Neural progenitor cell (in vitro differentiated cells): Measurements from ENCODE around the gene CMTM4. TPM values are rescaled to one million over a fixed set of nuclear protein-coding genes. Genes with fewer than 3 reads are reported as not detected.

ENCODE experiments used
- DNase-seq: peaks from one replicate; pipeline ENCODE4 v3.0.0-alpha.2; 2016; ENCODE audit warnings: low spot score
- H2AFZ ChIP-seq: fragments of 200-600 bp; sonication (generic); replicated peaks from 2 replicates; pipeline ENCODE4 v1.6.1; 2016; ENCODE audit warnings: antibody characterized with exemption
- H3F3A ChIP-seq: fragments of 200-600 bp; sonication (generic); 2 replicates; pipeline ENCODE4 v1.6.1; 2016; ENCODE audit warnings: antibody characterized with exemption, low read depth
- H3K27ac ChIP-seq: fragments of 200-600 bp; sonication (generic); 2 replicates; pipeline ENCODE4 v1.5.1; 2016; ENCODE audit warnings: mild to moderate bottlenecking
- H3K27me3 ChIP-seq: fragments of 200-600 bp; sonication (generic); 2 replicates; pipeline ENCODE4 v1.6.1; 2016; ENCODE audit warnings: mild to moderate bottlenecking, moderate library complexity
- H3K36me3 ChIP-seq: fragments of 200-600 bp; sonication (generic); 2 replicates; pipeline ENCODE4 v1.5.1; 2016
- H3K4me1 ChIP-seq: fragments of 200-600 bp; sonication (generic); 2 replicates; pipeline ENCODE4 v1.6.1; 2016; ENCODE audit warnings: mixed run types
- H3K4me2 ChIP-seq: fragments of 200-600 bp; sonication (generic); 2 replicates; pipeline ENCODE4 v1.6.1; 2016
- H3K4me3 ChIP-seq: fragments of 200-600 bp; sonication (generic); 2 replicates; pipeline ENCODE4 v1.5.1; 2016
- H3K79me2 ChIP-seq: fragments of 200-600 bp; sonication (generic); 2 replicates; pipeline ENCODE4 v1.6.1; 2016; ENCODE audit warnings: low read depth
- H3K9ac ChIP-seq: fragments of 200-600 bp; sonication (generic); 2 replicates; pipeline ENCODE4 v1.6.1; 2016
- H3K9me3 ChIP-seq: fragments of 200-600 bp; sonication (generic); 2 replicates; pipeline ENCODE4 v1.5.1; 2016; ENCODE audit warnings: low read depth
- H4K20me1 ChIP-seq: fragments of 200-600 bp; sonication (generic); 2 replicates; pipeline ENCODE4 v1.6.1; 2016; ENCODE audit warnings: low read depth
- H3K27ac Mint-ChIP-seq: 3 replicates; pipeline ENCODE4 v1.8.0; 2021; ENCODE audit warnings: mixed read lengths
- H3K27me3 Mint-ChIP-seq: 2 replicates; pipeline ENCODE4 v1.8.0; 2022; ENCODE audit warnings: low read depth, mild to moderate bottlenecking, inconsistent platforms, moderate library complexity, mixed read lengths; ENCODE audit not compliant: insufficient read depth
- H3K36me3 Mint-ChIP-seq: 3 replicates; pipeline ENCODE4 v1.8.0; 2021; ENCODE audit warnings: mixed read lengths
- H3K4me1 Mint-ChIP-seq: 3 replicates; pipeline ENCODE4 v1.8.0; 2021; ENCODE audit warnings: mixed read lengths
- H3K4me3 Mint-ChIP-seq: 3 replicates; pipeline ENCODE4 v1.8.0; 2021; ENCODE audit warnings: mild to moderate bottlenecking, moderate library complexity, mixed read lengths
- H3K9me3 Mint-ChIP-seq: 3 replicates; pipeline ENCODE4 v1.8.0; 2020; ENCODE audit warnings: mixed read lengths
- CTCF ChIP-seq: fragments of 200-600 bp; sonication (generic); IDR thresholded peaks from 2 replicates; pipeline ENCODE4 v1.5.1; 2017; ENCODE audit warnings: antibody characterized with exemption, mild to moderate bottlenecking
- EZH2 ChIP-seq: fragments of 200-600 bp; sonication (generic); IDR thresholded peaks from 2 replicates; pipeline ENCODE4 v1.6.1; 2017; ENCODE audit warnings: antibody characterized with exemption, mild to moderate bottlenecking, moderate library complexity
- EZH2phosphoT487 ChIP-seq: fragments of 200-600 bp; sonication (generic); IDR thresholded peaks from 2 replicates; pipeline ENCODE4 v1.6.1; 2017; ENCODE audit warnings: antibody characterized with exemption
- total RNA-seq: library from RNA; depleted of rRNA; stranded (reverse); fragments of >200 nt; gene quantifications from 2 replicates; pipeline ENCODE4 v1.2.3, GENCODE V29; 2015; ENCODE audit warnings: low replicate concordance

The CMTM4 gene
- total RNA-seq, 1 donor from 2014 or later, result 25.9 TPM

DNA sequence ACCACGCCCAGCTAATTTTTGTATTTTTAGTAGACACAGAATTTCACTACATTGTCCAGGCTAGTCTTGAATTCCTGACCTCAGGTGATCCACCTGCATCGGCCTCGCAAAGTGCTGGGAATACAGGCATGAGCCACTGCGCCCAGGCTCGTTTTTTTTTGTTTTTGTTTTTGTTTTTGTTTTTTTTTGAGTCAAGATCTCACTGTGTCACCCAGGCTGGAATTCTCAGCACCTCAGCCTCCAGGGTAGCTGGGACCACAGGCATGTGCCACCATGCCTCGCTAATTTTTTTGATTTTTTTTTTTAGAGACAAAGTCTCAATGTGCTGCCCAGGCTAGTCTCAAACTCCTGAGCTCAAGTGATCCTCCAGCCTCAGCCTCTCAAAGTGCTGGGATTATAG lies 17.5 kb upstream of the CMTM4 start:
- no peak overlapping the region for H3K4me3 Mint-ChIP-seq
- peaks cover under 1% of the 10 kb centered on the region for H3K36me3 Mint-ChIP-seq

GRCh38 chr16:66713076-66713475 lies 16.5 kb upstream of the CMTM4 start:
- H3K36me3 ChIP-seq, result no peaks in the 10 kb centered on the region
- no peak overlapping the region for H3K4me2 ChIP-seq
- no peaks in the 10 kb centered on the region for H3K79me2 ChIP-seq
- TF ChIP-seq EZH2 (no peak), EZH2phosphoT487 (no peak), CTCF (no peak)
- no peak overlapping the region for H3K4me3 ChIP-seq
- H3K4me3 Mint-ChIP-seq, result no peak overlapping the region
- no peaks in the 10 kb centered on the region for H3K9me3 ChIP-seq
- H3K27me3 Mint-ChIP-seq, result peaks cover 5% of the 10 kb centered on the region
- peaks cover 10% of the 10 kb centered on the region for H3F3A ChIP-seq
- no peak overlapping the region for H2AFZ ChIP-seq
- no peaks in the 10 kb centered on the region for H3K4me1 Mint-ChIP-seq
- DNase-seq, result no peak
- H3K9ac ChIP-seq, result no peak overlapping the region
- H3K9me3 Mint-ChIP-seq, result peaks cover 3% of the 10 kb centered on the region
- no peaks in the 10 kb centered on the region for H3K27me3 ChIP-seq
- no peak overlapping the region for H3K27ac Mint-ChIP-seq
- H4K20me1 ChIP-seq, result peaks cover 5% of the 10 kb centered on the region
- H3K36me3 Mint-ChIP-seq, result no peaks in the 10 kb centered on the region
- H3K27ac ChIP-seq, result no peak overlapping the region
- no peaks in the 10 kb centered on the region for H3K4me1 ChIP-seq

More for the DNA sequence above, 17.5 kb upstream of the CMTM4 start:
- H3K79me2 ChIP-seq, result no peaks in the 10 kb centered on the region
- H3K27me3 ChIP-seq, result no peaks in the 10 kb centered on the region
- Mint-ChIP-seq H3K27me3 (peaks cover 5% of the 10 kb centered on the region), H3K27ac (no peak overlapping the region), H3K4me1 (no peaks in the 10 kb centered on the region), H3K9me3 (peaks cover 3% of the 10 kb centered on the region)
- H3F3A ChIP-seq, result peaks cover 19% of the 10 kb centered on the region
- no peak overlapping the region for H2AFZ ChIP-seq
- TF ChIP-seq EZH2, result no peak
- TF ChIP-seq CTCF, result no peak
- no peak for TF ChIP-seq EZH2phosphoT487
- no peak overlapping the region for H3K4me2 ChIP-seq
- peaks cover 5% of the 10 kb centered on the region for H4K20me1 ChIP-seq
- no peak overlapping the region for H3K9ac ChIP-seq
- DNase-seq, result no peak
- H3K4me3 ChIP-seq, result no peak overlapping the region
- no peak overlapping the region for H3K27ac ChIP-seq
- H3K4me1 ChIP-seq, result no peaks in the 10 kb centered on the region
- no peaks in the 10 kb centered on the region for H3K36me3 ChIP-seq
- no peaks in the 10 kb centered on the region for H3K9me3 ChIP-seq

- no peak for DNase-seq
- H3K4me2 ChIP-seq, result no peak overlapping the region
- no peak for TF ChIP-seq EZH2
- TF ChIP-seq EZH2phosphoT487, result no peak
- TF ChIP-seq CTCF, result no peak
- peaks cover 2% of the 10 kb centered on the region for H3K4me1 Mint-ChIP-seq
- peaks cover 4% of the 10 kb centered on the region for H3F3A ChIP-seq
- H3K27ac Mint-ChIP-seq, result no peak overlapping the region
- H4K20me1 ChIP-seq, result peaks cover 5% of the 10 kb centered on the region
- no peaks in the 10 kb centered on the region for H3K4me1 ChIP-seq
- no peaks in the 10 kb centered on the region for H3K9me3 ChIP-seq
- peaks cover 6% of the 10 kb centered on the region for H3K27me3 Mint-ChIP-seq
- no peak overlapping the region for H3K4me3 ChIP-seq
- no peaks in the 10 kb centered on the region for H3K36me3 ChIP-seq
- H3K9me3 Mint-ChIP-seq, result peaks cover 3% of the 10 kb centered on the region
- H3K27ac ChIP-seq, result no peak overlapping the region
- H3K9ac ChIP-seq, result no peak overlapping the region
- H3K27me3 ChIP-seq, result no peaks in the 10 kb centered on the region
- H3K79me2 ChIP-seq, result no peaks in the 10 kb centered on the region
- no peaks in the 10 kb centered on the region for H3K36me3 Mint-ChIP-seq
- H2AFZ ChIP-seq, result no peak overlapping the region
- no peak overlapping the region for H3K4me3 Mint-ChIP-seq
Observed at GRCh38 chr16:66712512-66712911, 16.0 kb upstream of the CMTM4 start.

GRCh38 chr16:66711581-66711980 lies 15.0 kb upstream of the CMTM4 start:
- DNase-seq, result no peak
- no peak overlapping the region for H3K27ac ChIP-seq
- Mint-ChIP-seq H3K4me1 (peaks cover 10% of the 10 kb centered on the region), H3K4me3 (no peak overlapping the region), H3K36me3 (no peaks in the 10 kb centered on the region), H3K27ac (no peak overlapping the region), H3K9me3 (peaks cover 3% of the 10 kb centered on the region), H3K27me3 (peaks cover 7% of the 10 kb centered on the region)
- no peak overlapping the region for H3K9ac ChIP-seq
- no peak overlapping the region for H2AFZ ChIP-seq
- TF ChIP-seq EZH2phosphoT487, result no peak
- no peak for TF ChIP-seq EZH2
- TF ChIP-seq CTCF, result no peak
- no peaks in the 10 kb centered on the region for H4K20me1 ChIP-seq
- no peaks in the 10 kb centered on the region for H3K79me2 ChIP-seq
- H3K4me3 ChIP-seq, result no peak overlapping the region
- no peaks in the 10 kb centered on the region for H3K36me3 ChIP-seq
- H3K27me3 ChIP-seq, result no peaks in the 10 kb centered on the region
- H3K4me2 ChIP-seq, result no peak overlapping the region
- H3K4me1 ChIP-seq, result no peaks in the 10 kb centered on the region
- H3K9me3 ChIP-seq, result no peaks in the 10 kb centered on the region
- no peaks in the 10 kb centered on the region for H3F3A ChIP-seq
